GM12878 (cell line): ENCODE measurements around the gene EAF1. TPM values are rescaled to one million over a fixed set of nuclear protein-coding genes. Genes with fewer than 3 reads are reported as not detected.

ENCODE experiments used
- BMI1 ChIP-seq: fragments of 450-650 bp; IDR thresholded peaks from 2 replicates; pipeline ENCODE4 v1.6.1; 2016; ENCODE audit warnings: mild to moderate bottlenecking, moderate library complexity, borderline replicate concordance
- DPF2 ChIP-seq: fragments of 450-650 bp; IDR thresholded peaks from 2 replicates; pipeline ENCODE4 v1.6.1; 2017; ENCODE audit warnings: mild to moderate bottlenecking
- EGR1 ChIP-seq, 2 experiments: IDR thresholded peaks; 1 replicate in 1 of 2; 2 replicates in 1 of 2; pipeline ENCODE4 v1.6.1; 2011 to 2012; ENCODE audit warnings: low read depth in 2 of 2, low read length in 2 of 2, borderline replicate concordance in 1 of 2, mild to moderate bottlenecking in 1 of 2, moderate library complexity in 1 of 2
- ESRRA ChIP-seq: IDR thresholded peaks from 2 replicates; pipeline ENCODE4 v1.6.1; 2012; ENCODE audit warnings: mild to moderate bottlenecking, low read length, improper control_type of control experiment
- GATAD2B ChIP-seq: fragments of 450-650 bp; conservative IDR thresholded peaks from 2 replicates; pipeline ENCODE4 v1.6.1; 2017; ENCODE audit warnings: low read depth, mild to moderate bottlenecking, moderate library complexity
- HCFC1 ChIP-seq: fragments of 150-350 bp; IDR thresholded peaks from 2 replicates; pipeline ENCODE4 v1.6.1; 2014; ENCODE audit warnings: low read length
- HDAC2 ChIP-seq: fragments of 200-600 bp; sonication (generic); IDR thresholded peaks from 2 replicates; pipeline ENCODE4 v1.6.1; 2017
- KAT2A ChIP-seq: conservative IDR thresholded peaks from 2 replicates; pipeline ENCODE4 v1.6.1; 2011; ENCODE audit warnings: low read depth, low read length; ENCODE audit not compliant: control insufficient read depth
- LARP7 ChIP-seq: fragments of 450-650 bp; IDR thresholded peaks from 2 replicates; pipeline ENCODE4 v1.6.1; 2017; ENCODE audit warnings: mild to moderate bottlenecking
- PML ChIP-seq: IDR thresholded peaks from 2 replicates; pipeline ENCODE4 v1.6.1; 2012; ENCODE audit warnings: low read length, inconsistent platforms
- RELA ChIP-seq: fragments of 450-650 bp; IDR thresholded peaks from 2 replicates; pipeline ENCODE4 v1.8.0; 2014; ENCODE audit warnings: borderline replicate concordance; ENCODE audit not compliant: partially characterized antibody
- SP1 ChIP-seq: IDR thresholded peaks from one replicate; pipeline ENCODE4 v1.6.1; 2011; ENCODE audit warnings: low read depth, low read length
- SUPT20H ChIP-seq: IDR thresholded peaks from 2 replicates; pipeline ENCODE4 v1.6.1; 2011; ENCODE audit warnings: low read depth, mild to moderate bottlenecking, low read length, moderate library complexity, borderline replicate concordance; ENCODE audit not compliant: control insufficient read depth
- TCF7 ChIP-seq: IDR thresholded peaks from 2 replicates; pipeline ENCODE4 v1.6.1; 2014; ENCODE audit warnings: antibody characterized with exemption, borderline replicate concordance
- WRNIP1 ChIP-seq: IDR thresholded peaks from 2 replicates; pipeline ENCODE4 v1.6.1; 2011; ENCODE audit warnings: low read depth, low read length, improper control_type of control experiment, borderline replicate concordance
- YY1 ChIP-seq: IDR thresholded peaks from 2 replicates; pipeline ENCODE4 v1.6.1; 2011; ENCODE audit warnings: low read depth, mild to moderate bottlenecking, low read length
- ZNF24 ChIP-seq: fragments of 450-650 bp; IDR thresholded peaks from 2 replicates; pipeline ENCODE4 v1.6.1; 2017; ENCODE audit warnings: antibody characterized with exemption, mild to moderate bottlenecking
- ZZZ3 ChIP-seq: IDR thresholded peaks from 2 replicates; pipeline ENCODE4 v1.6.1; 2011; ENCODE audit warnings: low read depth; ENCODE audit not compliant: control insufficient read depth, insufficient read length
- polyA plus RNA-seq, 11 experiments: library from polyadenylated mRNA; depleted of rRNA in 4 of 11; unstranded in 6 of 11; stranded (reverse) in 5 of 11; fragments of >200 nt; fragmentation: Nextera tagmentation in 4 of 11; fragmentation: Illumina TruSeq in 1 of 11; extraction: Ambion mirVana in 4 of 11; extraction: Trizol in 1 of 11; gene quantifications; 1 replicate in 1 of 11; 2 replicates in 10 of 11; pipeline versions ENCODE4 v1.2.1 to v1.2.3, GENCODE V29; 2011 to 2016; ENCODE audit warnings: inconsistent platforms in 2 of 11, missing spikeins in 2 of 11, low read depth in 1 of 11
- total RNA-seq, 4 experiments: library from RNA; depleted of rRNA in 3 of 4; stranded (reverse); fragments of >200 nt in 3 of 4; fragmentation: Illumina TruSeq in 1 of 4; extraction: Trizol in 1 of 4; gene quantifications; 2 replicates each; pipeline versions ENCODE4 v1.2.1 to v1.2.3, GENCODE V29; 2013 to 2021
- TF ChIP-seq, protein P1 (sequence below): IDR thresholded peaks from 2 replicates; pipeline ENCODE4 v1.6.1; 2011; ENCODE audit warnings: borderline replicate concordance, low read depth, mild to moderate bottlenecking, moderate library complexity, low read length; ENCODE audit not compliant: insufficient read depth, poor library complexity, severe bottlenecking
- TF ChIP-seq, protein P2 (sequence below): fragments of 450-650 bp; IDR thresholded peaks from 2 replicates; pipeline ENCODE4 v1.6.1; 2017; ENCODE audit warnings: borderline replicate concordance
- TF ChIP-seq, protein P3 (sequence below): IDR thresholded peaks from 2 replicates; pipeline ENCODE4 v1.6.1; 2011; ENCODE audit warnings: borderline replicate concordance, low read depth, mild to moderate bottlenecking, moderate library complexity, mixed read lengths, low read length; ENCODE audit not compliant: insufficient read depth; ENCODE audit errors: extremely low read length
- TF ChIP-seq, protein P4 (sequence below): IDR thresholded peaks from 2 replicates; pipeline ENCODE4 v1.6.1; 2011; ENCODE audit warnings: low read depth, low read length, improper control_type of control experiment, borderline replicate concordance
- TF ChIP-seq, protein P5 (sequence below): fragments of 450-650 bp; formaldehyde crosslinking; IDR thresholded peaks from 2 replicates; pipeline ENCODE4 v1.4.0; 2022; ENCODE audit warnings: mild to moderate bottlenecking, moderate library complexity

Gene EAF1
- total and polyA plus RNA-seq, 10 of the 15 experiments (the other 5 are each of a cell fraction or from before 2014, with no cell fraction given), result 6.8 to 21.6 (median 15.6) TPM

DNA sequence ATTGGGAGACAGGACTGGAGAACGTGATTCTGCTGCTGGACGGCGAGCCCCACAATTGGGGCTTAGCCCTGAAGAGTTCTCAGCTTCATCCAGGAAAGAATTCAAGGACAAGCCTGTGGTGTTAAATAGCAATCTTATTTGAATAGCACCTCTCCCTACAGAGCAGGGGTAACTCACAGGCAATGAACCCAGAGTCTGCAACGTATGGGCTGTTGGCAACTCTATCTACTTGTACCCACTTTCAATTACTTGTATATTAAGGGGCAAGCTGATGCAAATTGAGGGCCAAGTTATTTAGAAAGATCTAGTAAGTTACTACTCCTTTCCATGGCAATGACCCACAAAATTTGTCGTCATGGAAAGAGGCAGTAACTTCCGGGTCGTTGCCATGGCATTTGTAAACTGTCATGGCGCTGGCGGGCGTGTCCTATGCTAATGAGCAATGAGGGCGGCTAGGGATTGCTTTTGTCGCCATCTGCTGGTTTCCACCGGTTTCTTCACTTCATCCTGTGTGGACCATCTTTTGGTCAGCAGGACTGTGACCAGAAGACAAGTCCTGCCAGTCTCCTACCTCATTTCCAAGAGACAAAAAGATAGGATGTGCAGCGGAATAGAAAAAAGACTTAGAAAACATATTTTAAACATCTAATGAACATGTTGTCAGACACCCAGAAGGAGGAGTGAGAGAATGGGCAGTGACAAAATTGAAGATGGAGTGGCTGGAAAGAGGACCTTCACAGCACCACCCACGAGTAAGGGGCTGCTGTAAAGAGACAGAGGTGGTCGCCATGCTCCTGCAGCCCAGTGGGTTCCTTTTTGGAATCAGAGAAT lies 49.2 kb upstream of the EAF1 start (continued):
- TF ChIP-seq, protein P1, sequence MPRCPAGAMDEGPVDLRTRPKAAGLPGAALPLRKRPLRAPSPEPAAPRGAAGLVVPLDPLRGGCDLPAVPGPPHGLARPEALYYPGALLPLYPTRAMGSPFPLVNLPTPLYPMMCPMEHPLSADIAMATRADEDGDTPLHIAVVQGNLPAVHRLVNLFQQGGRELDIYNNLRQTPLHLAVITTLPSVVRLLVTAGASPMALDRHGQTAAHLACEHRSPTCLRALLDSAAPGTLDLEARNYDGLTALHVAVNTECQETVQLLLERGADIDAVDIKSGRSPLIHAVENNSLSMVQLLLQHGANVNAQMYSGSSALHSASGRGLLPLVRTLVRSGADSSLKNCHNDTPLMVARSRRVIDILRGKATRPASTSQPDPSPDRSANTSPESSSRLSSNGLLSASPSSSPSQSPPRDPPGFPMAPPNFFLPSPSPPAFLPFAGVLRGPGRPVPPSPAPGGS, result no peak
- 0 out of 2 replicates have a peak, but pooled peaks have one; percentile 36 for TF ChIP-seq GATAD2B
- peak; percentile 100 for TF ChIP-seq BMI1
- TF ChIP-seq LARP7, result peak; percentile 77
- TF ChIP-seq ZZZ3, result no peak
- TF ChIP-seq, protein P2, sequence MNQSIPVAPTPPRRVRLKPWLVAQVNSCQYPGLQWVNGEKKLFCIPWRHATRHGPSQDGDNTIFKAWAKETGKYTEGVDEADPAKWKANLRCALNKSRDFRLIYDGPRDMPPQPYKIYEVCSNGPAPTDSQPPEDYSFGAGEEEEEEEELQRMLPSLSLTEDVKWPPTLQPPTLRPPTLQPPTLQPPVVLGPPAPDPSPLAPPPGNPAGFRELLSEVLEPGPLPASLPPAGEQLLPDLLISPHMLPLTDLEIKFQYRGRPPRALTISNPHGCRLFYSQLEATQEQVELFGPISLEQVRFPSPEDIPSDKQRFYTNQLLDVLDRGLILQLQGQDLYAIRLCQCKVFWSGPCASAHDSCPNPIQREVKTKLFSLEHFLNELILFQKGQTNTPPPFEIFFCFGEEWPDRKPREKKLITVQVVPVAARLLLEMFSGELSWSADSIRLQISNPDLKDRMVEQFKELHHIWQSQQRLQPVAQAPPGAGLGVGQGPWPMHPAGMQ, result no peak
- TF ChIP-seq ESRRA, result no peak
- TF ChIP-seq TCF7, result no peak
- TF ChIP-seq, protein P3, sequence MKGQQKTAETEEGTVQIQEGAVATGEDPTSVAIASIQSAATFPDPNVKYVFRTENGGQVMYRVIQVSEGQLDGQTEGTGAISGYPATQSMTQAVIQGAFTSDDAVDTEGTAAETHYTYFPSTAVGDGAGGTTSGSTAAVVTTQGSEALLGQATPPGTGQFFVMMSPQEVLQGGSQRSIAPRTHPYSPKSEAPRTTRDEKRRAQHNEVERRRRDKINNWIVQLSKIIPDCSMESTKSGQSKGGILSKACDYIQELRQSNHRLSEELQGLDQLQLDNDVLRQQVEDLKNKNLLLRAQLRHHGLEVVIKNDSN, result no peak
- TF ChIP-seq YY1, result peak; percentile 100
- TF ChIP-seq, protein P4, sequence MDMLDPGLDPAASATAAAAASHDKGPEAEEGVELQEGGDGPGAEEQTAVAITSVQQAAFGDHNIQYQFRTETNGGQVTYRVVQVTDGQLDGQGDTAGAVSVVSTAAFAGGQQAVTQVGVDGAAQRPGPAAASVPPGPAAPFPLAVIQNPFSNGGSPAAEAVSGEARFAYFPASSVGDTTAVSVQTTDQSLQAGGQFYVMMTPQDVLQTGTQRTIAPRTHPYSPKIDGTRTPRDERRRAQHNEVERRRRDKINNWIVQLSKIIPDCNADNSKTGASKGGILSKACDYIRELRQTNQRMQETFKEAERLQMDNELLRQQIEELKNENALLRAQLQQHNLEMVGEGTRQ, result no peak
- TF ChIP-seq RELA, result peak; percentile 81
- no peak for TF ChIP-seq HDAC2
- no peak for TF ChIP-seq WRNIP1
- TF ChIP-seq PML, result no peak
- TF ChIP-seq, protein P5, sequence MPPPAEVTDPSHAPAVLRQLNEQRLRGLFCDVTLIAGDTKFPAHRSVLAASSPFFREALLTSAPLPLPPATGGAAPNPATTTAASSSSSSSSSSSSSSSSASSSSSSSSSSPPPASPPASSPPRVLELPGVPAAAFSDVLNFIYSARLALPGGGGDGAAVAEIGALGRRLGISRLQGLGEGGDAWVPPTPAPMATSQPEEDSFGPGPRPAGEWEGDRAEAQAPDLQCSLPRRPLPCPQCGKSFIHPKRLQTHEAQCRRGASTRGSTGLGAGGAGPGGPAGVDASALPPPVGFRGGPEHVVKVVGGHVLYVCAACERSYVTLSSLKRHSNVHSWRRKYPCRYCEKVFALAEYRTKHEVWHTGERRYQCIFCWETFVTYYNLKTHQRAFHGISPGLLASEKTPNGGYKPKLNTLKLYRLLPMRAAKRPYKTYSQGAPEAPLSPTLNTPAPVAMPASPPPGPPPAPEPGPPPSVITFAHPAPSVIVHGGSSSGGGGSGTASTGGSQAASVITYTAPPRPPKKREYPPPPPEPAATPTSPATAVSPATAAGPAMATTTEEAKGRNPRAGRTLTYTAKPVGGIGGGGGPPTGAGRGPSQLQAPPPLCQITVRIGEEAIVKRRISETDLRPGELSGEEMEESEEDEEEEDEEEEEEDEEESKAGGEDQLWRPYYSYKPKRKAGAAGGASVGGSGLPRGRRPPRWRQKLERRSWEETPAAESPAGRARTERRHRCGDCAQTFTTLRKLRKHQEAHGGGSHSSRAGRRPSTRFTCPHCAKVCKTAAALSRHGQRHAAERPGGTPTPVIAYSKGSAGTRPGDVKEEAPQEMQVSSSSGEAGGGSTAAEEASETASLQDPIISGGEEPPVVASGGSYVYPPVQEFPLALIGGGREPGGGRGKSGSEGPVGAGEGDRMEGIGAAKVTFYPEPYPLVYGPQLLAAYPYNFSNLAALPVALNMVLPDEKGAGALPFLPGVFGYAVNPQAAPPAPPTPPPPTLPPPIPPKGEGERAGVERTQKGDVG (CRISPR knock-in tag), result no peak
- TF ChIP-seq SUPT20H, result no peak
- peak; percentile 52; the same call in 1 of the 2 replicates for TF ChIP-seq DPF2
- TF ChIP-seq SP1, result peak; percentile 71
- peak in 1 of 2 experiments; percentile 59; a peak in 1 of 3 replicates for TF ChIP-seq EGR1 (IDR thresholded peaks at IDR 0.05; ENCODE audit: borderline replicate concordance in 1 of 2, low read depth in 2 of 2, low read length in 2 of 2)
- TF ChIP-seq HCFC1, result peak; percentile 85
- no peak for TF ChIP-seq ZNF24
- TF ChIP-seq KAT2A, result no peak
